Prostate gland (tissue), 2 donors: ENCODE results near the gene FGF9. TPM values are rescaled to one million over a fixed set of nuclear protein-coding genes. Genes with fewer than 3 reads are reported as not detected.
A peak's percentile ranks its signal among the peaks of the same experiment; 100 is the strongest.

Experiments used
- DNase-seq: peaks from one replicate; pipeline ENCODE4 v3.0.0-alpha.2; 2019; ENCODE audit warnings: low spot score
- H3K27ac ChIP-seq, 2 donors: fragments of 200-600 bp; sonication (generic); 2 replicates each; pipeline ENCODE4 v1.5.1; 2017 to 2019
- H3K27me3 ChIP-seq: fragments of 200-600 bp; sonication (generic); replicated peaks from 2 replicates; pipeline ENCODE4 v1.5.1; 2019; ENCODE audit not compliant: insufficient read depth
- H3K36me3 ChIP-seq, 2 donors: fragments of 200-600 bp; sonication (generic); 1 replicate in 1 of 2; 2 replicates in 1 of 2; pipeline versions ENCODE4 v1.5.1 to v1.8.1; 2017 to 2019
- H3K4me1 ChIP-seq: fragments of 200-600 bp; sonication (generic); replicated peaks from 2 replicates; pipeline ENCODE4 v1.5.1; 2019
- H3K4me3 ChIP-seq, 2 donors: fragments of 200-600 bp; sonication (generic); 2 replicates each; pipeline ENCODE4 v1.5.1; 2017 to 2019
- H3K9me3 ChIP-seq: fragments of 200-600 bp; sonication (generic); 2 replicates; pipeline ENCODE4 v1.5.1; 2017
- CTCF ChIP-seq, 4 experiments: fragments of 200-600 bp in 2 of 4; fragments of 450-650 bp in 2 of 4; sonication (generic) in 2 of 4; IDR thresholded peaks; 1 replicate in 3 of 4; 2 replicates in 1 of 4; pipeline ENCODE4 v1.5.1; 2016 to 2019; ENCODE audit warnings: antibody characterized with exemption in 4 of 4, mild to moderate bottlenecking in 2 of 4, moderate library complexity in 2 of 4
- POLR2A ChIP-seq: fragments of 450-650 bp; IDR thresholded peaks from one replicate; pipeline ENCODE4 v1.6.1; 2016; ENCODE audit warnings: antibody characterized with exemption, mild to moderate bottlenecking
- POLR2AphosphoS5 ChIP-seq: sonication (generic); formaldehyde crosslinking; IDR thresholded peaks from one replicate; pipeline ENCODE4 v1.6.1; 2017; ENCODE audit warnings: antibody characterized with exemption
- WGBS: methylation state at CpG from one replicate; pipeline ENCODE4 v1.1.5; 2018; 5-methylcytosine and 5-hydroxymethylcytosine counted together
- intact Hi-C: fragments of 100-400 bp; cut with DNase I; formaldehyde crosslinking; loops from one replicate; pipeline ENCODE4 v1.14.2; 2022
- total RNA-seq, 2 donors: library from RNA; depleted of rRNA; stranded (reverse); fragments of >200 nt; gene quantifications; one replicate each; pipeline ENCODE4 v1.1.0, GENCODE V29; 2016

Gene FGF9
- total RNA-seq, 2 donors from 2014 or later: 0.14 to 1.6 TPM

GRCh38 chr13:21691500-21691899 is 20.6 kb downstream of the FGF9 start:
- H3K4me3 ChIP-seq: no peak overlapping the region
- H3K9me3 ChIP-seq: no peaks in the 10 kb centered on the region
- no peaks in the 10 kb centered on the region for H3K4me1 ChIP-seq
- H3K27me3 ChIP-seq: no peaks in the 10 kb centered on the region
- intact Hi-C loops: no loop called here
- H3K36me3 ChIP-seq: no peaks in the 10 kb centered on the region
- TF ChIP-seq CTCF (IDR thresholded peaks at IDR 0.05) (no peak), POLR2A (no peak), POLR2AphosphoS5 (no peak)
- H3K27ac ChIP-seq: no peak overlapping the region
- DNase-seq: no peak
- 90% methylated on average over 10 of the region's 10 CpGs for WGBS

GRCh38 chr13:21691928-21692327 is 21.1 kb downstream of the FGF9 start:
- H3K9me3 ChIP-seq: no peaks in the 10 kb centered on the region
- H3K4me1 ChIP-seq: no peaks in the 10 kb centered on the region
- 93% methylated on average over 5 of the region's 5 CpGs for WGBS
- no peak overlapping the region for H3K4me3 ChIP-seq
- no peaks in the 10 kb centered on the region for H3K36me3 ChIP-seq
- intact Hi-C loops: no loop called here
- H3K27me3 ChIP-seq: no peaks in the 10 kb centered on the region
- TF ChIP-seq POLR2A: no peak
- no peak for TF ChIP-seq POLR2AphosphoS5
- TF ChIP-seq CTCF (IDR thresholded peaks at IDR 0.05): no peak
- H3K27ac ChIP-seq: no peak overlapping the region
- DNase-seq: no peak

GRCh38 chr13:21694831-21695230 is 24.0 kb downstream of the FGF9 start:
- Histone ChIP-seq H3K9me3 (no peaks in the 10 kb centered on the region), H3K27ac (no peak overlapping the region)
- 29% methylated on average over 4 of the region's 4 CpGs for WGBS

GRCh38 chr13:21695546-21695945 is 24.7 kb downstream of the FGF9 start:
- Histone ChIP-seq H3K9me3 (no peaks in the 10 kb centered on the region), H3K4me1 (no peaks in the 10 kb centered on the region), H3K27me3 (no peaks in the 10 kb centered on the region), H3K36me3 (no peaks in the 10 kb centered on the region), H3K27ac (no peak overlapping the region), H3K4me3 (no peak overlapping the region)
- 89% methylated on average over 4 of the region's 4 CpGs for WGBS
- no peak for DNase-seq
- TF ChIP-seq CTCF (IDR thresholded peaks at IDR 0.05) (no peak), POLR2AphosphoS5 (no peak), POLR2A (no peak)
- intact Hi-C loops: no loop called here

More at GRCh38 chr13:21694831-21695230, 24.0 kb downstream of the FGF9 start:
- peak; percentile 78 for TF ChIP-seq POLR2AphosphoS5
- no peak for TF ChIP-seq CTCF (IDR thresholded peaks at IDR 0.05)
- Histone ChIP-seq H3K4me3 (no peak overlapping the region), H3K36me3 (no peaks in the 10 kb centered on the region), H3K4me1 (no peaks in the 10 kb centered on the region), H3K27me3 (no peaks in the 10 kb centered on the region)
- peak; percentile 70 for DNase-seq
- intact Hi-C loops: no loop called here

- Histone ChIP-seq H3K4me3 (no peak overlapping the region), H3K9me3 (no peaks in the 10 kb centered on the region), H3K36me3 (no peaks in the 10 kb centered on the region), H3K4me1 (no peaks in the 10 kb centered on the region), H3K27ac (no peak overlapping the region), H3K27me3 (no peaks in the 10 kb centered on the region)
- TF ChIP-seq POLR2AphosphoS5 (peak; percentile 22), CTCF (IDR thresholded peaks at IDR 0.05) (no peak)
- intact Hi-C loops: no loop called here
- WGBS: 84% methylated on average over 3 of the region's 3 CpGs
- no peak for DNase-seq
Observed at GRCh38 chr13:21696865-21697448, 26.1 kb downstream of the FGF9 start.
